ENCODE measurements around the gene TBC1D1.

DNA sequence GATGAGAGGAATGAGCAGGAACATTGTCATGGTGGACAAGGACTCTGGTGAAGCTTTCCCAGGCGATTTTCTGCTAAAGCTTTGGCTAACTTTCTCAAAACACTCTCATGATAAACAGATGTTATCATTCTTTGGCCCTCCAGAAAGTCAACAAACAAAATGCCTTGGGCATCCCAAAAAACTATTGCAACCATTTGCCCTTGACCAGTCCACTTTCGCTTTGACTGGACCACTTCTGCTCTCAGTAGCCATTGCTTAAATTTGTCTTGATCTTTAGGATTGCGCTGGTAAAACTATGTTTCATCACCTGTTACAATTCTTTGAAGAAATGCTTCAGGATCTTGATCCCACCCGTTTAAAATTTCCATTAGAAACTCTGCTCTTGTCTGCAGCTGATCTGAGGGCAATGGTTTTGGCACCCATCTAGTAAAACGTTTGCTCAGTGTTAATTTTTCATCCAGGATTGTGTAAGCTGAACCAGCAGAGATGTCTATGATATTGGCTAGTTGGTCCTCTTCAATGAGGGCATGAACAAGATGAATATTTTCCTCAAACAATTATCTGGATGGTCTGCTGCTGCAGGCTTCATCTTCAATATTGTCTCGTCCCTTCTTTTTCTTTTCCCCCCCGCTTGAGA, 14.8 kb downstream of the TBC1D1 start:
- TF ChIP-seq POLR2A (IDR thresholded peaks at IDR 0.05), result no peak
- TF ChIP-seq, protein P1, sequence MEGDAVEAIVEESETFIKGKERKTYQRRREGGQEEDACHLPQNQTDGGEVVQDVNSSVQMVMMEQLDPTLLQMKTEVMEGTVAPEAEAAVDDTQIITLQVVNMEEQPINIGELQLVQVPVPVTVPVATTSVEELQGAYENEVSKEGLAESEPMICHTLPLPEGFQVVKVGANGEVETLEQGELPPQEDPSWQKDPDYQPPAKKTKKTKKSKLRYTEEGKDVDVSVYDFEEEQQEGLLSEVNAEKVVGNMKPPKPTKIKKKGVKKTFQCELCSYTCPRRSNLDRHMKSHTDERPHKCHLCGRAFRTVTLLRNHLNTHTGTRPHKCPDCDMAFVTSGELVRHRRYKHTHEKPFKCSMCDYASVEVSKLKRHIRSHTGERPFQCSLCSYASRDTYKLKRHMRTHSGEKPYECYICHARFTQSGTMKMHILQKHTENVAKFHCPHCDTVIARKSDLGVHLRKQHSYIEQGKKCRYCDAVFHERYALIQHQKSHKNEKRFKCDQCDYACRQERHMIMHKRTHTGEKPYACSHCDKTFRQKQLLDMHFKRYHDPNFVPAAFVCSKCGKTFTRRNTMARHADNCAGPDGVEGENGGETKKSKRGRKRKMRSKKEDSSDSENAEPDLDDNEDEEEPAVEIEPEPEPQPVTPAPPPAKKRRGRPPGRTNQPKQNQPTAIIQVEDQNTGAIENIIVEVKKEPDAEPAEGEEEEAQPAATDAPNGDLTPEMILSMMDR (IDR thresholded peaks at IDR 0.05 in 4 of 5, conservative IDR thresholded peaks at IDR 0.05 in 1 of 5), result no peak
